Stimulated activated naive CD8-positive, alpha-beta T cell treated with anti-CD3 and anti-CD28 coated beads, Interleukin-15, amount 100 ng/mL, for 72 hours (primary cell): ENCODE measurements around the gene ZDHHC15.
"Not testable (repeated sequence)": the region's sequence is repeated elsewhere in the genome, so short reads cannot be mapped to it uniquely, and the experiment has no call there.

ENCODE experiments used
- ATAC-seq: fragments of 150-1000 bp; cut with Tn5 transposase; 2 replicates; pipeline ENCODE4 v1.10.0; 2021; ENCODE audit warnings: mild to moderate bottlenecking, moderate library complexity
- DNase-seq, 2 donors: peaks; one replicate each; pipeline ENCODE4 v3.0.0; 2021 to 2022
- H3K27ac Mint-ChIP-seq, 2 donors: one replicate each; pipeline ENCODE4 v1.8.0; 2022; ENCODE audit warnings: mild to moderate bottlenecking in 2 of 2, mixed read lengths in 2 of 2, moderate library complexity in 2 of 2
- H3K27me3 Mint-ChIP-seq: one replicate; pipeline ENCODE4 v1.8.0; 2022; ENCODE audit warnings: mixed read lengths
- H3K4me1 Mint-ChIP-seq: one replicate; pipeline ENCODE4 v1.8.0; 2022; ENCODE audit warnings: mild to moderate bottlenecking, mixed read lengths
- H3K4me3 Mint-ChIP-seq, 2 donors: one replicate each; pipeline ENCODE4 v1.8.0; 2022; ENCODE audit warnings: mild to moderate bottlenecking in 2 of 2, mixed read lengths in 2 of 2, moderate library complexity in 1 of 2
- H3K9me3 Mint-ChIP-seq, 2 donors: one replicate each; pipeline ENCODE4 v1.8.0; 2022; ENCODE audit warnings: mixed read lengths in 2 of 2

ZDHHC15 gene

DNA sequence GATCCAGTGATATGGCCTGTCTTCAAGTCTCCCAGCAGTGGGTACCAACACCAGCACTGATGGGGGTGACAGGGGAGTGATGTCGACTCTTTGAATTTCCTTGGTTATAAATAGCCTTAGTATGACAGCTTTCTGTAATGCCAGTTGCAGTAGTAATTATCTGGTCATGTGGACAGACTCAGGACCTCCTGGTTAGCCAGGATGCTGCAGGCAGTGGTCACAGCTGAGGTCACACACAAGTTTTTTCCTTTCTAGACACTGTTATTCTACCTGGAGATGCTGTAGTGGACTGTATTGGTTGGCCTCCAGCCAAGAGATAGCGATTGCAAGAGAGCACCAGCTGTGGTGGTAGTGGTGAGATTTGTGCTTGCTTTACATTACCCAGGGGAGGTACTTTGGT is 185.3 kb downstream of the ZDHHC15 start:
- Mint-ChIP-seq H3K4me3 (no peak overlapping the region), H3K9me3 (peaks cover 4 to 6% of the 10 kb centered on the region in 2 donors), H3K4me1 (no peaks in the 10 kb centered on the region), H3K27me3 (no peaks in the 10 kb centered on the region), H3K27ac (no peak overlapping the region)
- no peak for DNase-seq
- no peak for ATAC-seq

DNA sequence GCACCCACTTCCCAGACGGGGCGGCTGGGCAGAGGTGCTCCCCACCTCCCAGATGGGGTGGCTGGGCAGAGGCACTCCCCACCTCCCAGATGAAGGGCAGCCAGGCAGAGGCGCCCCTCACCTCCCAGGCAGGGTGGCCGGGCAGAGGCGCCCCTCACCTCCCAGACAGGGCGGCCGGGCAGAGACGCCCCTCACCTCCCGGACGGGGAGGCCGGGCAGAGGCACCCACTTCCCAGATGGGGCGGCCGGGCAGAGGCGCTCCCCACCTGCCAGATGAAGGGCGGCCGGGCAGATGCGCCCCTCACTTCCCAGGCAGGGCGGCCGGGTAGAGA is 187.7 kb downstream of the ZDHHC15 start:
- H3K9me3 Mint-ChIP-seq: peaks cover 0 to 19% of the 10 kb centered on the region in 2 donors
- no peak overlapping the region for H3K27ac Mint-ChIP-seq
- DNase-seq (no peak), ATAC-seq (no peak)
- H3K4me1 Mint-ChIP-seq: no peaks in the 10 kb centered on the region
- H3K27me3 Mint-ChIP-seq: no peaks in the 10 kb centered on the region
- no peak overlapping the region for H3K4me3 Mint-ChIP-seq

DNA sequence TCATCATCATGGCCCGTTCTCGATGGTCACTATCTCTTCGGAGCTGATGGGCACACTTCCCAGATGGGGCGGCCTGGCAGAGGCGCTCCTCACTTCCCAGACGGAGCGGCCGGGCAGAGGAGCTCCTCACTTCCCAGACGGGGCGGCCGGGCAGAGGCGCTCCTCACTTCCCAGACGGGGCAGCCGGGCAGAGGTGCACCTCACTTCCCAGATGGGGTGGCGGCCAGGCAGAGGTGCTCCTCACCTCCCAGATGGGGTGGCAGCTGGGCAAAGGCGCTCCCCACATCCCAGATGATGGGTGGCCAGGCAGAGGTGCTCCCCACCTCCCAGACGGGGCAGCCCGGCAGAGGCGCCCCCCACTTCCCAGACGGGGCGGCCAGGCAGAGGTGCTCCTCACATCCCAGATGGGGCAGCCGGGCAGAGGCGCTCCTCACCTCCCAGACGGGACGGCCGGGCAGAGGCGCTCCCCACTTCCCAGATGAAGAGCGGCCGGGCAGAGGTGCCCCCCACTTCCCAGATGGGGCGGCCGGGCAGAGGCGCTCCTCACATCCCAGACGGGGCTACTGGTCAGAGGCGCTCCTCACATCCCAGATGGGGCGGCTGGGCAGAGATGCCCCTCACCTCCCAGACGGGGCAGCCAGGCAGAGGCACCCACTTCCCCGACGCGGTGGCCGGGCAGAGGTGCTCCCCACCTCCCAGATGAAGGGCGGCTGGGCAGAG is 188.3 kb downstream of the ZDHHC15 start:
- not testable (repeated sequence) for H3K4me3 Mint-ChIP-seq, H3K27me3 Mint-ChIP-seq, DNase-seq, H3K27ac Mint-ChIP-seq, ATAC-seq, H3K4me1 Mint-ChIP-seq
- H3K9me3 Mint-ChIP-seq: peaks cover 0 to 19% of the 10 kb centered on the region in 2 donors

DNA sequence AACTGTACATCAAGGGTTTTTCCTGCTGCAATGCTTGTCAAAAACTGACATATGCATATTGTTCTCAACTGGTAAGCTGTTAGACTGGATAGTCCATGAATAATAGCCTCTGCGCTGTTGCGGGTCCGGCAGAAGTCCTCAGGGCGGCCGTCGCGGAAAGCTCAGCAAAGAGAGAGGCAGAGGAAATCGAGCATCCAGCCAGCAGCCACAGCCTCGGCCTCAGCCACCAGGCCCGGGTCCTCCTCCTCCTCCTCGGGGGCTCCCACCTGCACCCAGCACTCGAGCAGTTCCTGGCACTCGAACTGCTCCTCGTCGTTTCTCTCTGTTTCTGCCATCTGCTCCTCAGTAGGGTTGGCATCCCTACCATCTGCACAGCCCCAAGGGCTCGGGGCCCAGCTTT is 195.2 kb downstream of the ZDHHC15 start:
- Mint-ChIP-seq H3K27ac (peak overlapping the region in 1 of 2 donors; percentile 48), H3K4me1 (no peaks in the 10 kb centered on the region)

More for the DNA sequence above, 195.2 kb downstream of the ZDHHC15 start:
- H3K27me3 Mint-ChIP-seq: no peaks in the 10 kb centered on the region
- peaks cover 0 to 26% of the 10 kb centered on the region in 2 donors for H3K9me3 Mint-ChIP-seq
- DNase-seq: no peak
- H3K4me3 Mint-ChIP-seq: no peak overlapping the region
- ATAC-seq: no peak
